GM10248 (cell line): ENCODE measurements around the gene BTBD1.

Source experiments
- CTCF ChIA-PET: fragments of 300-600 bp; sonication (Branson Sonifier 250); formaldehyde crosslinking; extraction: SDS; loops from one replicate; lab custom pipeline; 2021; ENCODE audit warnings: antibody characterized with exemption; lab: Yijun Ruan, JAX
- POLR2A ChIA-PET: fragments of 350-650 bp; sonication (Branson Sonifier 250); formaldehyde crosslinking; extraction: SDS; loops from one replicate; lab custom pipeline; 2020; ENCODE audit warnings: antibody characterized with exemption; lab: Yijun Ruan, JAX
- DNase-seq: peaks from one replicate; pipeline ENCODE4 v3.0.0; 2012; ENCODE audit errors: extremely low spot score
- CTCF ChIP-seq: IDR thresholded peaks from 2 replicates; pipeline ENCODE4 v1.5.1; 2012; ENCODE audit warnings: mild to moderate bottlenecking, low read depth; ENCODE audit errors: extremely low read depth, missing control alignments, control extremely low read depth

BTBD1 gene

GRCh38 chr15:82972990-82973389 lies 94.1 kb downstream of the BTBD1 start:
- no peak for DNase-seq
- ChIA-PET POLR2A (no interaction called here), CTCF (interaction anchor here (3.5 kb wide), 1 partner anchor 27 kb away, joined by 13 read pairs; no protein-coding TSS in a partner anchor)
- no peak for TF ChIP-seq CTCF

- POLR2A ChIA-PET, result no interaction called here
- no peak for DNase-seq
- no peak for TF ChIP-seq CTCF
- CTCF ChIA-PET, result interaction anchor here (0.6 to 3.5 kb wide), 4 partner anchors 9 to 29 kb away, joined by 3 to 13 read pairs (median 3); no protein-coding TSS in a partner anchor
These were observed 95.7 kb downstream of the BTBD1 start for GRCh38 chr15:82971218-82971984.

GRCh38 chr15:82970696-82971095 lies 96.4 kb downstream of the BTBD1 start:
- ChIA-PET POLR2A (no interaction called here), CTCF (interaction anchor here (1.3 to 3.5 kb wide), 2 partner anchors 8 to 30 kb away, joined by 3 to 13 read pairs; no protein-coding TSS in a partner anchor)
- TF ChIP-seq CTCF, result no peak
- DNase-seq, result no peak

- TF ChIP-seq CTCF, result no peak
- DNase-seq, result no peak
- CTCF ChIA-PET, result interaction anchor here (1.0 to 3.5 kb wide), 4 partner anchors 8 to 30 kb away, joined by 3 to 13 read pairs (median 4); no protein-coding TSS in a partner anchor
- POLR2A ChIA-PET, result no interaction called here
These were observed 96.9 kb downstream of the BTBD1 start for GRCh38 chr15:82970078-82970686.

GRCh38 chr15:82969353-82969752 lies 97.7 kb downstream of the BTBD1 start:
- no peak for TF ChIP-seq CTCF
- CTCF ChIA-PET, result interaction anchor here (0.9 to 1.5 kb wide), 4 partner anchors 10 to 119 kb away, joined by 3 to 4 read pairs (median 4); no protein-coding TSS in a partner anchor
- POLR2A ChIA-PET, result no interaction called here
- no peak for DNase-seq

- POLR2A ChIA-PET, result no interaction called here
- TF ChIP-seq CTCF, result no peak
- DNase-seq, result no peak
- CTCF ChIA-PET, result no interaction called here
These were observed 99.0 kb downstream of the BTBD1 start for GRCh38 chr15:82968066-82968465.
